Endothelial cell of umbilical vein (primary cell): Measurements from ENCODE around the gene TIMELESS. TPM values are rescaled to one million over a fixed set of nuclear protein-coding genes. Genes with fewer than 3 reads are reported as not detected.

Experiments used
- BruUV-seq: library from RNA; stranded (reverse); fragments of 400-500 nt; replicated peaks from 2 replicates; lab custom pipeline; 2021; lab: Mats Ljungman, UMichigan
- CTCF ChIA-PET: fragments of 300-600, 350-600 bp; sonication (Branson Sonifier 250); formaldehyde crosslinking; loops from one replicate; lab custom pipeline; 2021; ENCODE audit warnings: antibody characterized with exemption, inconsistent platforms; lab: Charles Lee
- POLR2A ChIA-PET: fragments of 300-600, 350-600 bp; sonication (Branson Sonifier 250); formaldehyde crosslinking; loops from one replicate; lab custom pipeline; 2021; ENCODE audit warnings: antibody characterized with exemption, inconsistent platforms; lab: Charles Lee
- DNase-seq: peaks from one replicate; pipeline ENCODE4 v3.0.0-alpha.2; 2011; ENCODE audit warnings: low read depth, low spot score
- FAIRE-seq: peaks from 2 replicates; lab custom pipeline; 2011; peaks lifted over from hg19 to GRCh38; lab: Jason Lieb, UNC
- H2AFZ ChIP-seq: 2 replicates; pipeline ENCODE4 v1.6.0; 2012; ENCODE audit warnings: low read depth, low read length, control low read depth, inconsistent platforms
- H3K27ac ChIP-seq: 2 replicates; pipeline ENCODE4 v1.5.1; 2011; ENCODE audit warnings: low read depth, mild to moderate bottlenecking, control low read depth, low read length, moderate library complexity; ENCODE audit not compliant: insufficient read depth
- H3K27me3 ChIP-seq, 2 experiments: 2 replicates each; pipeline versions ENCODE4 v1.6.0 to v1.6.1; 2011; ENCODE audit warnings: low read length in 2 of 2, mixed read lengths in 1 of 2; ENCODE audit not compliant: control insufficient read depth in 2 of 2, insufficient read depth in 2 of 2
- H3K36me3 ChIP-seq, 2 experiments: 2 replicates in 1 of 2; 3 replicates in 1 of 2; pipeline ENCODE4 v1.5.1; 2011; ENCODE audit warnings: low read length in 2 of 2, mild to moderate bottlenecking in 1 of 2, moderate library complexity in 1 of 2; ENCODE audit not compliant: control insufficient read depth in 2 of 2, insufficient read depth in 2 of 2; ENCODE audit errors: extremely low read depth in 1 of 2
- H3K4me1 ChIP-seq: 3 replicates; pipeline ENCODE4 v1.5.1; 2011; ENCODE audit warnings: mild to moderate bottlenecking, low read length; ENCODE audit not compliant: control insufficient read depth, insufficient read depth; ENCODE audit errors: extremely low read depth
- H3K4me2 ChIP-seq: 2 replicates; pipeline ENCODE4 v1.6.1; 2011; ENCODE audit warnings: low read length, control low read depth, mixed read lengths; ENCODE audit not compliant: insufficient read depth
- H3K4me3 ChIP-seq, 3 experiments: fragments of 200-600 bp in 1 of 3; sonication (generic), shearing (Covaris generic) in 1 of 3; replicated peaks in 1 of 3; 2 replicates each; pipeline ENCODE4 v1.5.1; 2011 to 2016; ENCODE audit warnings: control low read depth in 3 of 3, low read length in 3 of 3, mild to moderate bottlenecking in 2 of 3, inconsistent platforms in 1 of 3, low read depth in 1 of 3, moderate library complexity in 1 of 3; ENCODE audit not compliant: insufficient read depth in 1 of 3
- H3K79me2 ChIP-seq: 2 replicates; pipeline ENCODE4 v1.6.0; 2012; ENCODE audit warnings: low read length, inconsistent platforms; ENCODE audit not compliant: control insufficient read depth, insufficient read depth
- H3K9ac ChIP-seq: replicated peaks from 2 replicates; pipeline ENCODE3; 2011; ENCODE audit warnings: low read length, control low read depth; ENCODE audit not compliant: insufficient read depth; ENCODE audit errors: extremely low read depth
- H3K9me1 ChIP-seq: replicated peaks from 3 replicates; pipeline ENCODE4 v1.6.0; 2011; ENCODE audit warnings: mild to moderate bottlenecking, low read length; ENCODE audit not compliant: control insufficient read depth, insufficient read depth; ENCODE audit errors: extremely low read depth
- H3K9me3 ChIP-seq: replicated peaks from 2 replicates; pipeline ENCODE4 v1.5.1; 2012; ENCODE audit warnings: low read length, inconsistent platforms; ENCODE audit not compliant: control insufficient read depth, insufficient read depth
- H4K20me1 ChIP-seq: replicated peaks from 2 replicates; pipeline ENCODE3; 2011; ENCODE audit warnings: mild to moderate bottlenecking, low read length; ENCODE audit not compliant: control insufficient read depth, insufficient read depth; ENCODE audit errors: extremely low read depth
- EZH2 ChIP-seq: IDR thresholded peaks from 2 replicates; pipeline ENCODE4 v1.6.1; 2012; ENCODE audit warnings: borderline replicate concordance, low read depth, mild to moderate bottlenecking, moderate library complexity, low read length, inconsistent platforms; ENCODE audit not compliant: severe bottlenecking
- FOS ChIP-seq: IDR thresholded peaks from 2 replicates; pipeline ENCODE4 v1.6.1; 2011; ENCODE audit warnings: mild to moderate bottlenecking, low read length, moderate library complexity, borderline replicate concordance; ENCODE audit not compliant: insufficient read depth
- GATA2 ChIP-seq: IDR thresholded peaks from 2 replicates; pipeline ENCODE4 v1.7.0; 2011; ENCODE audit warnings: low read depth, mild to moderate bottlenecking, moderate library complexity, mixed read lengths, low read length; ENCODE audit not compliant: insufficient read length, insufficient read depth
- JUN ChIP-seq: IDR thresholded peaks from 2 replicates; pipeline ENCODE4 v1.6.1; 2011; ENCODE audit warnings: borderline replicate concordance, low read depth; ENCODE audit not compliant: insufficient read length, insufficient read depth
- MYC ChIP-seq: IDR thresholded peaks from one replicate; pipeline ENCODE4 v1.6.1; 2011; ENCODE audit warnings: mild to moderate bottlenecking, low read depth, low read length
- POLR2A ChIP-seq: IDR thresholded peaks from 2 replicates; pipeline ENCODE4 v1.6.1; 2012; ENCODE audit warnings: low read depth, mild to moderate bottlenecking, control low read depth, low read length
- POLR2AphosphoS5 ChIP-seq: IDR thresholded peaks from 2 replicates; pipeline ENCODE4 v1.6.1; 2012; ENCODE audit warnings: low read depth, mild to moderate bottlenecking, control low read depth, low read length, moderate library complexity; ENCODE audit not compliant: insufficient read depth
- dilution Hi-C: fragments of 300-500 bp; cut with MboI; formaldehyde crosslinking; loops from one replicate; pipeline ENCODE4 v1.15.0; 2019; ENCODE audit warnings: low sequenced_read_pairs; ENCODE audit not compliant: extremely low pct_ligation_motif_present
- intact Hi-C: fragments of 100-400 bp; cut with micrococcal nuclease; formaldehyde crosslinking; loops from one replicate; pipeline ENCODE4 v1.10.0; 2022
- polyA plus RNA-seq, 4 experiments: library from polyadenylated mRNA; depleted of rRNA in 3 of 4; stranded (reverse) in 3 of 4; unstranded in 1 of 4; fragments of >200 nt; gene quantifications; 2 replicates each; pipeline versions ENCODE4 v1.2.1 to v1.2.3, GENCODE V29; 2011 to 2012; ENCODE audit warnings: missing spikeins in 1 of 4
- total RNA-seq: library from RNA; stranded (reverse); gene quantifications from 2 replicates; pipeline ENCODE4 v1.2.3, GENCODE V29; 2021
- TF ChIP-seq, protein P1 (sequence below): IDR thresholded peaks from 2 replicates; pipeline ENCODE4 v1.6.1; 2011; ENCODE audit not compliant: insufficient read depth, insufficient read length
- TF ChIP-seq, protein P2 (sequence below), 2 donors: IDR thresholded peaks; 1 replicate in 1 of 2; 2 replicates in 1 of 2; pipeline ENCODE4 v1.5.1; 2011; ENCODE audit warnings: low read length in 2 of 2, mild to moderate bottlenecking in 2 of 2, moderate library complexity in 2 of 2, control low read depth in 1 of 2, inconsistent platforms in 1 of 2, low read depth in 1 of 2; ENCODE audit not compliant: insufficient read depth in 1 of 2; ENCODE audit errors: extremely low read depth in 1 of 2

The TIMELESS gene
- total and polyA plus RNA-seq, 2 donors (not counting 3 experiments of a cell fraction or from before 2014, with no cell fraction given) = 6.1 to 28.2 TPM

DNA sequence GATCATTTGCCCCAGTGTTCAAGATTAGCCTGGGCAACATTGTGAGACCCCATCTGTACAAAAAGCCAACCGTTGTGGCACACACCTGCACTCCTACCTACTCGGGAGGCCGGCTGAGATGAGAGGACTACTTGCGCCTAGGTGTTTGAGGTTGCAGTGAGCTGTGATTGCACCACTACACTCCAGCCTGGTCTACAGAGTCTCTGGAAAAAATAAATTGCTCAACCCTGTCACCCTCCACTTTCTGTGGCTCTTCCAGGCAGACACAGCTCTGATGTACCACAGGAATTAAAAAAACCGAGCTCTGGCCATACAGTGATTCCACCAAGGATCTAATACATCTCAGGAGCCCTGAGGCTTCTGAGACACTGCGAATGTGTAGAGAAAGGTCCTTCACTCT is 14.4 kb downstream of the TIMELESS start:
- Histone ChIP-seq H3K9me3 (no peaks in the 10 kb centered on the region), H3K4me1 (no peaks in the 10 kb centered on the region), H2AFZ (no peak overlapping the region), H4K20me1 (no peaks in the 10 kb centered on the region), H3K4me2 (no peak overlapping the region), H3K79me2 (peaks cover 6% of the 10 kb centered on the region), H3K36me3 (peaks cover 0 to 2% of the 10 kb centered on the region in 2 experiments), H3K9me1 (no peaks in the 10 kb centered on the region), H3K4me3 (no peak overlapping the region), H3K27ac (no peak overlapping the region), H3K27me3 (no peaks in the 10 kb centered on the region), H3K9ac (no peak overlapping the region)
- CTCF ChIA-PET = interaction anchor here (1.0 kb wide), 1 partner anchor 10 kb away, joined by 3 read pairs; no protein-coding TSS in a partner anchor
- intact Hi-C loops = no loop called here
- dilution Hi-C loops = no loop called here
- POLR2A ChIA-PET = no interaction called here
- FAIRE-seq = no peak
- TF ChIP-seq, protein P1, sequence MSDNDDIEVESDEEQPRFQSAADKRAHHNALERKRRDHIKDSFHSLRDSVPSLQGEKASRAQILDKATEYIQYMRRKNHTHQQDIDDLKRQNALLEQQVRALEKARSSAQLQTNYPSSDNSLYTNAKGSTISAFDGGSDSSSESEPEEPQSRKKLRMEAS = no peak
- TF ChIP-seq JUN (no peak), MYC (no peak), POLR2AphosphoS5 (no peak), POLR2A (no peak), FOS (no peak), GATA2 (no peak), EZH2 (no peak)
- TF ChIP-seq, protein P2, sequence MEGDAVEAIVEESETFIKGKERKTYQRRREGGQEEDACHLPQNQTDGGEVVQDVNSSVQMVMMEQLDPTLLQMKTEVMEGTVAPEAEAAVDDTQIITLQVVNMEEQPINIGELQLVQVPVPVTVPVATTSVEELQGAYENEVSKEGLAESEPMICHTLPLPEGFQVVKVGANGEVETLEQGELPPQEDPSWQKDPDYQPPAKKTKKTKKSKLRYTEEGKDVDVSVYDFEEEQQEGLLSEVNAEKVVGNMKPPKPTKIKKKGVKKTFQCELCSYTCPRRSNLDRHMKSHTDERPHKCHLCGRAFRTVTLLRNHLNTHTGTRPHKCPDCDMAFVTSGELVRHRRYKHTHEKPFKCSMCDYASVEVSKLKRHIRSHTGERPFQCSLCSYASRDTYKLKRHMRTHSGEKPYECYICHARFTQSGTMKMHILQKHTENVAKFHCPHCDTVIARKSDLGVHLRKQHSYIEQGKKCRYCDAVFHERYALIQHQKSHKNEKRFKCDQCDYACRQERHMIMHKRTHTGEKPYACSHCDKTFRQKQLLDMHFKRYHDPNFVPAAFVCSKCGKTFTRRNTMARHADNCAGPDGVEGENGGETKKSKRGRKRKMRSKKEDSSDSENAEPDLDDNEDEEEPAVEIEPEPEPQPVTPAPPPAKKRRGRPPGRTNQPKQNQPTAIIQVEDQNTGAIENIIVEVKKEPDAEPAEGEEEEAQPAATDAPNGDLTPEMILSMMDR (IDR thresholded peaks at IDR 0.05; ENCODE audit: extremely low read depth in 1 of 2, insufficient read depth in 1 of 2, low read depth in 1 of 2, low read length in 2 of 2) = no peak
- no peak for DNase-seq
- BruUV-seq = no TSS peak
